Measurements from ENCODE around the gene CCDC24.
A peak's percentile ranks its signal among the peaks of the same experiment; 100 is the strongest.

GRCh38 chr1:43979528-43980254 is 11.7 kb upstream of the CCDC24 start:
- no peak for TF ChIP-seq CTCF (conservative IDR thresholded peaks at IDR 0.05)
- TF ChIP-seq ZFX (IDR thresholded peaks at IDR 0.05) = peak; percentile 52; the same call in 1 of the 2 replicates
